GM19463 (cell line): ENCODE measurements around the gene DCXR.

Experiments
- ATAC-seq: cut with Tn5 transposase; IDR thresholded peaks from one replicate; pipeline ENCODE4 v1.9.1; 2021; ENCODE audit warnings: mild to moderate bottlenecking, moderate library complexity; ENCODE audit not compliant: unreplicated experiment

Gene DCXR

GRCh38 chr17:82013772-82014321 is 23.6 kb downstream of the DCXR start:
- no peak for ATAC-seq

DNA sequence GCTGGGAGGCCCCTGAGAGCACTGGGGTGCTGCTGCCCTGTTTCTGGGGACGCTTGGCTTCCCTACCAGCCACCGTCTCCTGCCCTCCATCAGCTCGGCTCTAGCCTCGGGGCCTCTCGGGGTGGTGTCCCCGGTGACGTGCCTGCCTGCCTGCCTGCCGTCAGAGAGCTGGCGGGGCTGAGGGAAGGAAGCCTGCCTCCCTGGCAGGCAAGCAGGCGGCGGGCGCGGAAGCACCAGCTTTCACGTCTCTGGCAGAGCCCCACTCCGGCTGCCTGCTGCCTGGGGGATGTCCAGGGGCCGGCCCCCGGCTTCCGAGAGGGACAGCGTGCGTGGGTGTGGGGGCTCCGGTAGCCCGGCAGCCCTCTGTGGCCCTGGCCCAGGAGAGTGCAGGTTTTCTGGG is 24.2 kb downstream of the DCXR start:
- ATAC-seq, result no peak

- no peak for ATAC-seq
Measured at GRCh38 chr17:82012640-82013295, 24.7 kb downstream of the DCXR start.

- no peak for ATAC-seq
Measured at GRCh38 chr17:82012261-82012639, 25.2 kb downstream of the DCXR start.

- ATAC-seq, result no peak
Measured at GRCh38 chr17:82011617-82012187, 25.8 kb downstream of the DCXR start.

GRCh38 chr17:82010575-82011525 is 26.6 kb downstream of the DCXR start:
- ATAC-seq, result no peak

- no peak for ATAC-seq
Measured at GRCh38 chr17:82009413-82009812, 28.1 kb downstream of the DCXR start.

DNA sequence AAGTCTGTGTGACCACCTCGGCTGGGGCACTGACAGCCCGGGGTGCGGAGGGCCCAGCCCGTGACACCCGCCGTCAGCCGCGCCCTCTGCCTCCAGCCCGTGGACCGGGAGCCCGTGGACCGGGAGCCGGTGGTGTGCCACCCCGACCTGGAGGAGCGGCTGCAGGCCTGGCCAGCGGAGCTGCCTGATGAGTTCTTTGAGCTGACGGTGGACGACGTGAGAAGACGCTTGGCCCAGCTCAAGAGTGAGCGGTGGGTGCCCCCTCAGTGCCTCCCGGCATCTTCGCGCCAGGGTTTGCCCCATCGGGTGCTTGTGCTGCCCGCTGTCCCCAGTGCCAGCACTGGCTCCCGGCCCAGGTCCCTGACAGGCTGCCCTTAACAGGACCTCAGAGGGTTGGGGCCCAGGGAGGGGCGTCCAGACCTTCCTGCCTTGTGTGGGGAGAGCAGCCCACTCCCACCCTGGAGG is 28.5 kb downstream of the DCXR start:
- no peak for ATAC-seq

- no peak for ATAC-seq
Measured at GRCh38 chr17:82008258-82008940, 29.1 kb downstream of the DCXR start.

- no peak for ATAC-seq
Measured at GRCh38 chr17:82007495-82008257, 29.8 kb downstream of the DCXR start.

DNA sequence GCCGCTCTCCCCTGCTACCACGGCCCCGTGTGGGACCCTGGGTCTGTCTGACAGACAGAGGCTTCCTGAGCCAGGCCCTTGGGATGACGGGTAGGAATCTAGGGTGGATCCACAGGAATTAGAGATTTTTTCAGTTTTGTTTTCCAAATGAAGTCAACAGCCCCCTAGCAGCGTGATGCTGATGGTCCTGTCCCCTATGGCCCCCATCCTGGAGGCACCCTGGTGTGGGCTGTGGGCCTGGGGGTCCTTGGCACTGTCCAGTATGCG is 30.3 kb downstream of the DCXR start:
- no peak for ATAC-seq

DNA sequence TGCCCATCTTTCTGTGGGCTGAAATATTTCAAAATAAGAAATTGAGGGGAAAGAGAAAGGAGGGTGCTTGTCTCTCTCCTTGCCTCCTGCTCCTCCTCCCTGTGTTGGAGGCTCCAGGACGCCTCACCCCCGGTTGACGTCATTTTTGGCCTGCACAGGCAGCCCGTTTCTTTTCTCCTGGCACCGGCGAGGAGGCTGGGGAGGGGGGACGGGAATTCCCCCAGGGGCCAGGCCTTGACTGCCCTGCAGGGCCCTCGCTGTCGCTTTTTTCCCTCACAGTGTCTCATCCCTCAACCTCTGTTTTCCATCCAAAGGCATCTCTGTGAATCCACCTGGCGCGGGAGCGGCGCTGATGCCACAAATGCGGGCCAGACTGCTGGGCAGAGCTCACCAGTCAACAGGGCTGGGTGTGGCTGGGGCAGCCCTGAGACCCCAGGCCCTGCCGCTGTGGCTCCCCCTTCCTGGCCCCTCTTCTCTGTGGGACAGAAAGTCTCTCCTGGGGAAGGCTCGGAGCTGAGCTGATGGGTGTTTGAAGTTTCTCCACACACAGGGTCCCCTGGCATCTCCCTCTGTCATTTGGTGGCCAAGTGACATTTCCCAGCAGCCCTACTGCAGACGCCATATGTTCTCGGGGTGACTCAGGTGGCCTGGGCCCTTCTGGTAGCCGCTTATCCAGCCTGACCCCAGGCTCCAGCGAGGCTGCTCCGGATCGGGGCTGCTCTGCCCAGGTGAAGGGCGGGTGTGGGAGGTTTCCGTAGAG is 30.8 kb downstream of the DCXR start:
- no peak for ATAC-seq

DNA sequence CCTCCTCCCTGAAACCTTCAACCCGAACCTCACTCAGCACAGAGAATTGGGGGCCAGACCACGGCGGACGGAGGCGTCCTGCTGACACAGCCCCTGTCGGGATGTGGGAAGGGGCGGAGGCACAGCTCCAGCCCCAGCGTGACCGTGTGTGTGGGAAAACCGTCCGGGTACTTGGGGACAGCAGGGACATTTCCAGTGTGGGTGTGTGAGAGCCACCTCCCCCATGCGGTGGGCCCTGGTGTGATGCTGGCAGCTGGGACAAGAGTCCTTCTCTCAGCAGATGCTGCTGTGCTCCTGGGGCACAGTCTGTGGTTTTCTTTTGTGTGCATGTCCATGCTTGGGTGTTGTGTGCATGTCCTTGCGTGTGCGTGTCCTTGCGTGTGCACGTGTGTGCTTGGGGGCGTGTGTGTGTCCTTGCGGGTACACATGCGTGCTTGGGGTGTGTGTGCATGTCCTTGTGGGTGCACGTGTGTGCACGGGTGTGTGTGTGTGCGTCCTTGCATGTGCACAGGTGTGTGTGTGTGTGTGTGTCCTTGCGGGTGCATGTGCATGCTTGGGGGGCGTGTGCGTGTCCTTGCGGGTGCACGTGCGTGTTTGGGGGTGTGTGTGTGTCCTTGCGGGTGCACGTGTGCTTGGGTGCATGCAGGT is 31.7 kb downstream of the DCXR start:
- ATAC-seq, result no peak

GRCh38 chr17:82004517-82005455 is 32.7 kb downstream of the DCXR start:
- ATAC-seq, result no peak

- no peak for ATAC-seq
Measured at GRCh38 chr17:82003411-82004381, 33.8 kb downstream of the DCXR start.

DNA sequence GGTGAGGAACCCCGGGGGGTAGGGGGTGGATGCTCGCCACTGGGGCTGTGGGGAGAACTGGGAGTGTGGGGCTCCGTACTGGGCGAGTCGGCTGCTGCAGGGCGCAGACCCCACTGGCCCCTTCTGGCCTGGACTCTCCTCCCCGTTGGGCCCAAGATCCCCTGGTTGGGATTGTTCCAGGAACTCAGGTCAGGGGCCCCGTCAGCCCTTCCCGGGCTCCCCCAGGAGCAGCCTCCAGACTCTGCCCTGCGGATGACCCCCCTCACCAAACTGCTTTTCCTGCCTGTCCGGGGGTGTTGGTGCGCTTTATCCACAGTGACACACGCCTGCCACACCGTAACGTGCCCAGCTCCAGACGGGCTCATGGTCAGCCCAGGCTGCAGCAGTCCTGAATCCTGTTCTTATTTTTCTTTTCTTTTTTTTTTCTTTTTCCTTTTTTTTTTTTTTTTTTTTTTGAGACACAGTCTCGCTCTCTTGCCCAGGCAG is 35.9 kb downstream of the DCXR start:
- no peak for ATAC-seq
